ENCODE data around the gene UGT1A5. TPM values are rescaled to one million over a fixed set of nuclear protein-coding genes. Genes with fewer than 3 reads are reported as not detected.

Gene UGT1A5
- total and polyA plus RNA-seq, 2 of the 4 experiments (the other 2 are of a cell fraction): not detected

DNA sequence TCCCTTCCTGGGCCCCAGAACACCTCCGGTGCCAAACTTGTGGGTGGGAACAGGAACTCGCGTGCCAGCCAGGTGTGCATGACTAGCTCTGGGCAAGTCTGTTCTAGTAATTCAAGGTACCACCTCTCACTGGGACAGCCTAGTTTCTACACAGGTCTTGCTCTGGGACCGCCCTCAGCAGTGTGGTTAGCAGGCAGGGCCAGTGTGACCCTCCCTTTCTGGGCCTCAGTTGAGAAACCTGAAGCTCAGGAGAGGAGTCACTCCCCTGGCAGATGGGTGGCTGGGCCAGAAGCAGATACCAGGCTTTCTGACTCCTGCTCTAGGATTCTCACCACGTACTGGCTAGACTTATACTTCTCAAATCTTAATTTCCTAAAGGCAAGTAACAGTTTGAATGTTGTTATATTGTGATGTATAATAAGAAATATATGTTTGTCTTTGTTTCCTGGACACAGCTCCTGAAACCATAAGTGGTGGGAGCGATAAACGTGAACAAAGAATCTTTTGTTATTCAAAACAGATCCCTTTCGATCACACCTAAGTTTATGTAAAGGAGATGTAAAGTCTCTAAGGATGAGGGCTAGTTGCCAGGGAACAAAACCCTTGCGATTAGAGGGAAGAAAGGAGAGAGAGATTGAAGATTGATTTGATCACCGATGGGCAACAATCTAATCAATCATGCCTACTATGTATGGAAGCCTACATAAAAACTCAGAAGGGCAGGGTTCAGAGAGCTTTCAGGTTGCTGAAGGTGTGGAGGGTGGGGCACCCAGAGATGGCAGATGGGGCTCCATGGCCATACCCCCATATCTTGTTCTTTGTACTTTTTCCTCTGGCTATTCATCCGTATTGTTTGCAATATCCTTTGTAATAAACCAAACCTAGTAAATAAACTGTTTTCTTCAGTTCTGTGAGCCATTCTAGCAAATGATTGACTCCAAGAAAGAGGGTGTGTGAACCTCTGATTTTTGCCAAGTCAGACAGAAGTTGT lies 21.0 kb upstream of the UGT1A5 start:
- H3K18ac ChIP-seq (ENCODE audit: low read depth, low read length): no peak overlapping the region
- H2BK120ac ChIP-seq (ENCODE audit: low read depth, low read length): no peak overlapping the region
- H2AK9ac ChIP-seq (replicated peaks; ENCODE audit: low read depth, low read length, poor library complexity): no peak overlapping the region
- H2BK15ac ChIP-seq (ENCODE audit: low read depth, low read length): no peak overlapping the region
- no peak overlapping the region for H2BK20ac ChIP-seq (ENCODE audit: low read depth, low read length)
- H2AFZ ChIP-seq (replicated peaks; ENCODE audit: low read length, poor library complexity): no peak overlapping the region
- H3K27ac ChIP-seq (ENCODE audit: insufficient read depth, low read length): no peak overlapping the region
- H4K20me1 ChIP-seq (ENCODE audit: insufficient read depth, low read length): no peaks in the 10 kb centered on the region
- H3K4me1 ChIP-seq (ENCODE audit: control insufficient read depth, insufficient read depth, low read length): no peaks in the 10 kb centered on the region
- no peak for TF ChIP-seq BHLHE40 (IDR thresholded peaks at IDR 0.05; ENCODE audit: low read depth, low read length)
- TF ChIP-seq RFX5 (IDR thresholded peaks at IDR 0.05; ENCODE audit: low read depth, low read length): no peak
- no peak for TF ChIP-seq POLR2A (IDR thresholded peaks at IDR 0.05; ENCODE audit: low read depth, low read length)
- TF ChIP-seq CEBPB (IDR thresholded peaks at IDR 0.05; ENCODE audit: low read depth, low read length): no peak
- no peak for TF ChIP-seq NFE2L2 (IDR thresholded peaks at IDR 0.05; ENCODE audit: low read depth, low read length)
- TF ChIP-seq MAZ (IDR thresholded peaks at IDR 0.05; ENCODE audit: borderline replicate concordance, low read depth, low read length): no peak
- TF ChIP-seq, protein P1, sequence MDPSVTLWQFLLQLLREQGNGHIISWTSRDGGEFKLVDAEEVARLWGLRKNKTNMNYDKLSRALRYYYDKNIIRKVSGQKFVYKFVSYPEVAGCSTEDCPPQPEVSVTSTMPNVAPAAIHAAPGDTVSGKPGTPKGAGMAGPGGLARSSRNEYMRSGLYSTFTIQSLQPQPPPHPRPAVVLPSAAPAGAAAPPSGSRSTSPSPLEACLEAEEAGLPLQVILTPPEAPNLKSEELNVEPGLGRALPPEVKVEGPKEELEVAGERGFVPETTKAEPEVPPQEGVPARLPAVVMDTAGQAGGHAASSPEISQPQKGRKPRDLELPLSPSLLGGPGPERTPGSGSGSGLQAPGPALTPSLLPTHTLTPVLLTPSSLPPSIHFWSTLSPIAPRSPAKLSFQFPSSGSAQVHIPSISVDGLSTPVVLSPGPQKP (IDR thresholded peaks at IDR 0.05; ENCODE audit: borderline replicate concordance, low read depth, low read length): no peak
- TF ChIP-seq RCOR1 (IDR thresholded peaks at IDR 0.05; ENCODE audit: insufficient replicate concordance, low read length): no peak
- TF ChIP-seq MXI1 (IDR thresholded peaks at IDR 0.05; ENCODE audit: borderline replicate concordance, low read depth, low read length): no peak
- TF ChIP-seq, protein P2, sequence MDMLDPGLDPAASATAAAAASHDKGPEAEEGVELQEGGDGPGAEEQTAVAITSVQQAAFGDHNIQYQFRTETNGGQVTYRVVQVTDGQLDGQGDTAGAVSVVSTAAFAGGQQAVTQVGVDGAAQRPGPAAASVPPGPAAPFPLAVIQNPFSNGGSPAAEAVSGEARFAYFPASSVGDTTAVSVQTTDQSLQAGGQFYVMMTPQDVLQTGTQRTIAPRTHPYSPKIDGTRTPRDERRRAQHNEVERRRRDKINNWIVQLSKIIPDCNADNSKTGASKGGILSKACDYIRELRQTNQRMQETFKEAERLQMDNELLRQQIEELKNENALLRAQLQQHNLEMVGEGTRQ (IDR thresholded peaks at IDR 0.05; ENCODE audit: low read depth, low read length): no peak
- no peak for TF ChIP-seq CHD1 (IDR thresholded peaks at IDR 0.05; ENCODE audit: low read depth, low read length)
- TF ChIP-seq RAD21 (IDR thresholded peaks at IDR 0.05; ENCODE audit: low read length): no peak
- TF ChIP-seq, protein P3, sequence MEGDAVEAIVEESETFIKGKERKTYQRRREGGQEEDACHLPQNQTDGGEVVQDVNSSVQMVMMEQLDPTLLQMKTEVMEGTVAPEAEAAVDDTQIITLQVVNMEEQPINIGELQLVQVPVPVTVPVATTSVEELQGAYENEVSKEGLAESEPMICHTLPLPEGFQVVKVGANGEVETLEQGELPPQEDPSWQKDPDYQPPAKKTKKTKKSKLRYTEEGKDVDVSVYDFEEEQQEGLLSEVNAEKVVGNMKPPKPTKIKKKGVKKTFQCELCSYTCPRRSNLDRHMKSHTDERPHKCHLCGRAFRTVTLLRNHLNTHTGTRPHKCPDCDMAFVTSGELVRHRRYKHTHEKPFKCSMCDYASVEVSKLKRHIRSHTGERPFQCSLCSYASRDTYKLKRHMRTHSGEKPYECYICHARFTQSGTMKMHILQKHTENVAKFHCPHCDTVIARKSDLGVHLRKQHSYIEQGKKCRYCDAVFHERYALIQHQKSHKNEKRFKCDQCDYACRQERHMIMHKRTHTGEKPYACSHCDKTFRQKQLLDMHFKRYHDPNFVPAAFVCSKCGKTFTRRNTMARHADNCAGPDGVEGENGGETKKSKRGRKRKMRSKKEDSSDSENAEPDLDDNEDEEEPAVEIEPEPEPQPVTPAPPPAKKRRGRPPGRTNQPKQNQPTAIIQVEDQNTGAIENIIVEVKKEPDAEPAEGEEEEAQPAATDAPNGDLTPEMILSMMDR (conservative IDR thresholded peaks at IDR 0.05; ENCODE audit: low read depth, low read length): no peak
- TF ChIP-seq SMC3 (IDR thresholded peaks at IDR 0.05; ENCODE audit: low read depth, low read length): no peak
- intact Hi-C loops (cut with micrococcal nuclease): no loop called here
- no peak overlapping the region for H3K4me2 ChIP-seq (ENCODE audit: low read depth, low read length)
- dilution Hi-C loops (cut with HindIII; ENCODE audit: low sequenced_read_pairs, unreplicated experiment): no loop called here
- no peak for ATAC-seq (ENCODE audit: low read depth)
- H3K9me1 ChIP-seq (ENCODE audit: insufficient read depth, low read length): no peaks in the 10 kb centered on the region
- H3K27me3 ChIP-seq (ENCODE audit: control insufficient read depth, insufficient read depth, low read length): peaks cover 2% of the 10 kb centered on the region
- POLR2A ChIA-PET (ENCODE audit: unreplicated experiment): no interaction called here
- no TSS peak for BruUV-seq (replicated peaks)
- H3K23ac ChIP-seq (ENCODE audit: low read depth, low read length): no peak overlapping the region
- H3K4ac ChIP-seq (ENCODE audit: low read depth, low read length): no peak overlapping the region
- H3K79me1 ChIP-seq (ENCODE audit: low read depth in 1 of 2, low read length in 2 of 2): no peaks in the 10 kb centered on the region
- in situ Hi-C loops (cut with MboI; ENCODE audit: low sequenced_read_pairs): no loop called here
- H2BK5ac ChIP-seq (ENCODE audit: low read depth, low read length, poor library complexity, severe bottlenecking): no peak overlapping the region
- DNase-seq: no peak
- H2AK5ac ChIP-seq (ENCODE audit: low read depth, low read length): no peak overlapping the region
- H3K9me3 ChIP-seq (ENCODE audit: control insufficient read depth, insufficient read depth, low read length): no peaks in the 10 kb centered on the region
- H3K4me3 ChIP-seq (ENCODE audit: insufficient read depth, low read depth, low read length): no peak overlapping the region
- H3K56ac ChIP-seq (ENCODE audit: extremely low read depth, insufficient read depth, low read length): no peak overlapping the region
- no CpG with 5 or more reads among the region's 11 CpGs for WGBS, 2 experiments (ENCODE audit: extremely low coverage in 2 of 2, insufficient read length in 1 of 2)
- no peak overlapping the region for H4K91ac ChIP-seq (ENCODE audit: insufficient read depth, low read depth, low read length)
- no peak overlapping the region for H3K9ac ChIP-seq (ENCODE audit: low read depth, low read length)
- no peak overlapping the region for H4K8ac ChIP-seq (ENCODE audit: low read depth in 2 of 2, low read length in 2 of 2)
- no peak overlapping the region for H3K14ac ChIP-seq (replicated peaks; ENCODE audit: low read depth, low read length)
- CTCF ChIA-PET: no interaction called here
- no peak overlapping the region for H4K5ac ChIP-seq (ENCODE audit: low read depth, low read length)
- no peaks in the 10 kb centered on the region for H3K36me3 ChIP-seq (ENCODE audit: control insufficient read depth, insufficient read depth, low read length)
